Colon (tissue), 2 donors: ENCODE data around the gene SERINC4.
"Not testable (repeated sequence)": the region's sequence is repeated elsewhere in the genome, so short reads cannot be mapped to it uniquely, and the experiment has no call there.

Experiments used
- FAIRE-seq: peaks from 2 replicates; lab custom pipeline; 2012; peaks lifted over from hg19 to GRCh38; lab: Jason Lieb, UNC
- donor health status: control.
- donor health status: control.

The SERINC4 gene

GRCh38 chr15:43749690-43750345 is 50.2 kb downstream of the SERINC4 start:
- FAIRE-seq: no peak

- no peak for FAIRE-seq
Measured at GRCh38 chr15:43748376-43748775, 51.6 kb downstream of the SERINC4 start.

GRCh38 chr15:43746903-43747309 is 53.1 kb downstream of the SERINC4 start:
- FAIRE-seq: not testable (repeated sequence)

GRCh38 chr15:43746245-43746902 is 53.6 kb downstream of the SERINC4 start, which contains the start of gene PDIA3:
Gene PDIA3, plus strand, starts transcription at chr15:43746438. Its CDS starts 102 bp downstream, at chr15:43746540.
- not testable (repeated sequence) for FAIRE-seq
